Spleen (tissue), 13 donors: ENCODE results near the gene TRIM9. TPM values are rescaled to one million over a fixed set of nuclear protein-coding genes. Genes with fewer than 3 reads are reported as not detected.
A peak's percentile ranks its signal among the peaks of the same experiment; 100 is the strongest.

Experiments
- DNase-seq: peaks from one replicate; pipeline ENCODE4 v3.0.0-alpha.2; 2020
- H3K27ac ChIP-seq, 8 donors: fragments of 200-600 bp; sonication (generic) in 7 of 8; 1 replicate in 4 of 8; 2 replicates in 4 of 8; pipeline versions ENCODE4 v1.5.0 to v1.8.0; 2016 to 2021; ENCODE audit warnings: inconsistent platforms in 4 of 8, mild to moderate bottlenecking in 4 of 8, moderate library complexity in 1 of 8
- H3K27me3 ChIP-seq, 7 donors: fragments of 200-600 bp; sonication (generic) in 6 of 7; replicated peaks in 1 of 7; 1 replicate in 4 of 7; 2 replicates in 3 of 7; pipeline versions ENCODE4 v1.5.0 to v1.8.0; 2016 to 2021; ENCODE audit warnings: inconsistent platforms in 3 of 7, mild to moderate bottlenecking in 1 of 7
- H3K36me3 ChIP-seq, 6 donors: fragments of 200-600 bp; sonication (generic) in 5 of 6; 1 replicate in 4 of 6; 2 replicates in 2 of 6; pipeline versions ENCODE4 v1.5.0 to v1.8.0; 2016 to 2021; ENCODE audit warnings: inconsistent platforms in 2 of 6
- H3K4me1 ChIP-seq, 6 donors: fragments of 200-600 bp; sonication (generic) in 5 of 6; 1 replicate in 3 of 6; 2 replicates in 3 of 6; pipeline versions ENCODE4 v1.5.0 to v1.8.0; 2016 to 2021; ENCODE audit warnings: inconsistent platforms in 3 of 6
- H3K4me3 ChIP-seq, 8 donors: fragments of 200-600 bp; sonication (generic) in 7 of 8; 1 replicate in 4 of 8; 2 replicates in 4 of 8; pipeline versions ENCODE4 v1.5.0 to v1.8.0; 2016 to 2021; ENCODE audit warnings: inconsistent platforms in 4 of 8, mild to moderate bottlenecking in 4 of 8, moderate library complexity in 2 of 8
- H3K9me3 ChIP-seq, 8 donors: fragments of 200-600 bp; sonication (generic) in 7 of 8; 1 replicate in 4 of 8; 2 replicates in 4 of 8; pipeline versions ENCODE4 v1.5.0 to v1.8.0; 2016 to 2021; ENCODE audit warnings: inconsistent platforms in 4 of 8
- CTCF ChIP-seq, 11 experiments: fragments of 200-600 bp in 7 of 11; fragments of 450-650 bp in 4 of 11; sonication (generic) in 4 of 11; IDR thresholded peaks in 8 of 11; conservative IDR thresholded peaks in 3 of 11; 1 replicate in 7 of 11; 2 replicates in 4 of 11; pipeline versions ENCODE4 v1.4.0 to v1.8.0; 2016 to 2021; ENCODE audit warnings: antibody characterized with exemption in 11 of 11, inconsistent platforms in 4 of 11, mild to moderate bottlenecking in 1 of 11
- POLR2A ChIP-seq, 3 donors: fragments of 450-650 bp; IDR thresholded peaks; one replicate each; pipeline ENCODE4 v1.5.1; 2017; ENCODE audit warnings: antibody characterized with exemption in 3 of 3, mild to moderate bottlenecking in 1 of 3
- POLR2AphosphoS5 ChIP-seq, 3 donors: sonication (generic); formaldehyde crosslinking; IDR thresholded peaks; one replicate each; pipeline ENCODE4 v1.5.1; 2017; ENCODE audit warnings: antibody characterized with exemption in 3 of 3
- WGBS, 5 donors: extraction: QIAGEN DNeasy Blood & Tissue Kit in 3 of 5; methylation state at CpG; one replicate each; pipeline versions ENCODE4 v1.1.5 to v1.1.7; 2013 to 2018; 5-methylcytosine and 5-hydroxymethylcytosine counted together
- intact Hi-C: fragments of 100-400 bp; cut with DNase I; formaldehyde crosslinking; loops from one replicate; pipeline ENCODE4 v1.15.0; 2023; ENCODE audit warnings: low total_unique reads
- long read RNA-seq, 2 donors: transcript quantifications; one replicate each; lab custom pipeline, GENCODE V29; 2026
- polyA plus RNA-seq, 3 donors: library from polyadenylated mRNA; stranded (reverse); fragments of 200-250 nt; gene quantifications; one replicate each; pipeline ENCODE4 v1.2.1, GENCODE V29; 2013
- total RNA-seq, 7 donors: library from RNA; depleted of rRNA in 3 of 7; stranded (reverse); fragments of >200 nt in 3 of 7; fragmentation: NEBNext Ultra II Directional in 4 of 7; extraction: Animal tissue kit (Norgen Biotek cat#: 25700) in 4 of 7; gene quantifications; one replicate each; pipeline versions ENCODE4 v1.1.0 to v1.2.1, GENCODE V29; 2016 to 2021
- donor health status: healthy with polysubstance abuse.
- donor health status: DM: no; HTN: no; CAD: no; lungs with moderate emphysema.
- donor health status: DM: no; HTN: no; CAD: no.
- donor health status: Bipolar disorder and iron deficiency.
- donor health status: healthy.
- donor health status: DM: no; HTN: no; CAD: no.
- donor health status: DM: yes; HTN: yes; CAD: no.

Gene TRIM9
- total RNA-seq (1 to 10 TPM in 6 of 7 donors, under 1 TPM in 1; 0.63 to 3.1 (median 1.6) TPM), polyA plus RNA-seq (under 1 TPM; 0.03 to 0.29 (median 0.09) TPM)
- long read RNA-seq, donor 1, result 0 reads
- long read RNA-seq, donor 2, result 0 reads

GRCh38 chr14:51094901-51095853 lies at the start of gene TRIM9:
TRIM9 (minus strand) TSS chr14:51095105; CDS start chr14:51094939, 166 bp downstream.
- TF ChIP-seq POLR2A (IDR thresholded peaks at IDR 0.05) (no peak), CTCF (IDR thresholded peaks at IDR 0.05 in 8 of 11, conservative IDR thresholded peaks at IDR 0.05 in 3 of 11) (peak in 2 of 11 experiments; percentile 12 to 18), POLR2AphosphoS5 (IDR thresholded peaks at IDR 0.05) (peak; percentile 22 to 77 (median 73))
- H3K36me3 ChIP-seq, result no peaks in the 10 kb centered on the region
- intact Hi-C loops, result no loop called here
- no peaks in the 10 kb centered on the region for H3K9me3 ChIP-seq
- H3K27ac ChIP-seq, result peak within 1 kb of the TSS in 3 of 8 donors; percentile 5 to 41 (median 32)
- DNase-seq, result peak; percentile 97
- H3K4me3 ChIP-seq, result peak within 1 kb of the TSS; percentile 57 to 77 (median 75)
- WGBS, 5 donors, result 0 to 2% (median 1%) methylated on average over 19 to 83 of the region's 83 CpGs
- H3K4me1 ChIP-seq, result peaks cover 12 to 34% (median 28%) of the 10 kb centered on the region in 6 donors
- H3K27me3 ChIP-seq, result peaks cover 4 to 55% (median 38%) of the 10 kb centered on the region in 7 donors

DNA sequence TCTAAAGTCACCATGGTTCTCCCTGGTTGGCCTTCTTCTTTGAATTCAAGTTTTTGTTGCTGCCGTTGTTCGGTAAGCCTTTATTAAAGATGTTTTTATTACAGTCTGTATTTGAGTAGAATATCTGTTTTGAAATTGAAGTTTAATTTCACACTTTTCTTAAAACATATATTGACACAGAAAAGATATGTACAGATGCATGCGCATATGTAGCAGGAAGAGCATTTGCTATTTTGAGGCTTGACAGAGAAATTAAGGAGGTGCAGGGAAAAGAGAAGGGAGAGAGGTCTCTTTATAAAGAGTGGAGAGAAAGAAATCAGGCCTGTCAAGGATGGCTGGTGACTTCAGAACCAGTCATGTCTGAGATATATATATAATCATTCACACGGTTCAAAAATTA lies 46.0 kb upstream of the TRIM9 start:
- WGBS, 5 donors, result 92 to 96% (median 93%) methylated on average over 4 of the region's 4 CpGs
- Histone ChIP-seq H3K27ac (no peak overlapping the region), H3K36me3 (no peaks in the 10 kb centered on the region), H3K4me1 (no peaks in the 10 kb centered on the region), H3K27me3 (no peaks in the 10 kb centered on the region), H3K4me3 (no peak overlapping the region), H3K9me3 (peaks cover 0 to 11% (median 7%) of the 10 kb centered on the region in 8 donors)
- DNase-seq, result no peak
- no peak for TF ChIP-seq POLR2AphosphoS5 (IDR thresholded peaks at IDR 0.05)
- no peak for TF ChIP-seq POLR2A (IDR thresholded peaks at IDR 0.05)
- no peak for TF ChIP-seq CTCF (IDR thresholded peaks at IDR 0.05 in 8 of 11, conservative IDR thresholded peaks at IDR 0.05 in 3 of 11)
- intact Hi-C loops, result no loop called here

- Histone ChIP-seq H3K9me3 (peaks cover 0 to 15% (median 7%) of the 10 kb centered on the region in 8 donors), H3K27ac (no peak overlapping the region), H3K4me1 (no peaks in the 10 kb centered on the region), H3K36me3 (no peaks in the 10 kb centered on the region), H3K4me3 (no peak overlapping the region), H3K27me3 (no peaks in the 10 kb centered on the region)
- no peak for TF ChIP-seq POLR2AphosphoS5 (IDR thresholded peaks at IDR 0.05)
- TF ChIP-seq POLR2A (IDR thresholded peaks at IDR 0.05), result no peak
- no peak for TF ChIP-seq CTCF (IDR thresholded peaks at IDR 0.05 in 8 of 11, conservative IDR thresholded peaks at IDR 0.05 in 3 of 11)
- DNase-seq, result no peak
- intact Hi-C loops, result no loop called here
- 71 to 87% (median 85%) methylated on average over 5 of the region's 5 CpGs for WGBS, 5 donors
Observed at GRCh38 chr14:51140338-51140737, 45.4 kb upstream of the TRIM9 start.
